Measurements from ENCODE around the gene HOXC11.

DNA sequence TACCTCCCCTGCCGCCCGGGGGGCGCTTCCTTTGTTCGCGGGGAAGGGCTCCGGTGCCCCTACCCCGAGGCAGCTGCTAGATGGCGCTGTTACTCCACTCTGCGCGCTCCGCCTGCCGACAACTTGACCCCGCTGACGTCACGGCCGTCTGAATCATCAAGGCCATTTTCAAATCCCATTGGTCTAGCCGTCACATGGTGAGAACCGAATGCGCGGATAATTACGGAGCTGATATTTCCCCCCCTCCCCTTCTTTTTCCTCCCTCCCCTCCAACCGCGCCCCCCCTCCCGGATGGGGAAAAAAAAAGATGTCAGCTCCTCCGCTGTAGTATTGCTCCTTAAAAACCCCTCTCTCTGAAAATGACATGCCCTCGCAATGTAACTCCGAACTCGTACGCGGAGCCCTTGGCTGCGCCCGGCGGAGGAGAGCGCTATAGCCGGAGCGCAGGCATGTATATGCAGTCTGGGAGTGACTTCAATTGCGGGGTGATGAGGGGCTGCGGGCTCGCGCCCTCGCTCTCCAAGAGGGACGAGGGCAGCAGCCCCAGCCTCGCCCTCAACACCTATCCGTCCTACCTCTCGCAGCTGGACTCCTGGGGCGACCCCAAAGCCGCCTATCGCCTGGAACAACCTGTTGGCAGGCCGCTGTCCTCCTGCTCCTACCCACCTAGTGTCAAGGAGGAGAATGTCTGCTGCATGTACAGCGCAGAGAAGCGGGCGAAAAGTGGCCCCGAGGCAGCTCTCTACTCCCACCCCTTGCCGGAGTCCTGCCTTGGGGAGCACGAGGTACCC is 12.2 kb downstream of the HOXC11 start, which contains the start of gene HOXC10:
- TF ChIP-seq, protein P1, sequence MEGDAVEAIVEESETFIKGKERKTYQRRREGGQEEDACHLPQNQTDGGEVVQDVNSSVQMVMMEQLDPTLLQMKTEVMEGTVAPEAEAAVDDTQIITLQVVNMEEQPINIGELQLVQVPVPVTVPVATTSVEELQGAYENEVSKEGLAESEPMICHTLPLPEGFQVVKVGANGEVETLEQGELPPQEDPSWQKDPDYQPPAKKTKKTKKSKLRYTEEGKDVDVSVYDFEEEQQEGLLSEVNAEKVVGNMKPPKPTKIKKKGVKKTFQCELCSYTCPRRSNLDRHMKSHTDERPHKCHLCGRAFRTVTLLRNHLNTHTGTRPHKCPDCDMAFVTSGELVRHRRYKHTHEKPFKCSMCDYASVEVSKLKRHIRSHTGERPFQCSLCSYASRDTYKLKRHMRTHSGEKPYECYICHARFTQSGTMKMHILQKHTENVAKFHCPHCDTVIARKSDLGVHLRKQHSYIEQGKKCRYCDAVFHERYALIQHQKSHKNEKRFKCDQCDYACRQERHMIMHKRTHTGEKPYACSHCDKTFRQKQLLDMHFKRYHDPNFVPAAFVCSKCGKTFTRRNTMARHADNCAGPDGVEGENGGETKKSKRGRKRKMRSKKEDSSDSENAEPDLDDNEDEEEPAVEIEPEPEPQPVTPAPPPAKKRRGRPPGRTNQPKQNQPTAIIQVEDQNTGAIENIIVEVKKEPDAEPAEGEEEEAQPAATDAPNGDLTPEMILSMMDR (IDR thresholded peaks at IDR 0.05) = peak; percentile 39 to 90 (median 68)
- peak in 1 of 2 donors; percentile 22 for TF ChIP-seq POLR2A (IDR thresholded peaks at IDR 0.05)
